Hepatocyte (in vitro differentiated cells): ENCODE results near the gene SDC4.

Experiments
- CTCF ChIP-seq: fragments of 200-600 bp; sonication (generic); IDR thresholded peaks from 2 replicates; pipeline ENCODE4 v1.5.1; 2016; ENCODE audit warnings: antibody characterized with exemption, mild to moderate bottlenecking; ENCODE audit not compliant: poor library complexity
- EZH2 ChIP-seq: fragments of 200-600 bp; sonication (generic); IDR thresholded peaks from 2 replicates; pipeline ENCODE4 v1.6.1; 2016; ENCODE audit warnings: antibody characterized with exemption, mild to moderate bottlenecking, borderline replicate concordance

- TF ChIP-seq EZH2, result no peak
- TF ChIP-seq CTCF, result no peak
Measured at GRCh38 chr20:45358282-45359068, 10.3 kb upstream of the SDC4 start.
